IPS DF 6.9 (cell line): ENCODE data around the gene ACAP1.

Experiments
- DNase-seq: peaks from one replicate; pipeline ENCODE4 v3.0.0-alpha.2; 2013; ENCODE audit warnings: low read depth, low spot score
- H3K27ac ChIP-seq: one replicate; pipeline ENCODE4 v1.5.1; 2013; ENCODE audit warnings: low read length, control low read depth
- H3K27me3 ChIP-seq: 2 replicates; pipeline ENCODE4 v1.6.1; 2013; ENCODE audit warnings: mild to moderate bottlenecking, low read length; ENCODE audit not compliant: control insufficient read depth, insufficient read depth
- H3K36me3 ChIP-seq: 2 replicates; pipeline ENCODE4 v1.6.1; 2013; ENCODE audit warnings: low read length; ENCODE audit not compliant: control insufficient read depth, insufficient read depth
- H3K4me1 ChIP-seq: 2 replicates; pipeline ENCODE4 v1.6.1; 2013; ENCODE audit warnings: low read length; ENCODE audit not compliant: control insufficient read depth, insufficient read depth
- H3K4me3 ChIP-seq: 2 replicates; pipeline ENCODE4 v1.5.1; 2013; ENCODE audit warnings: mild to moderate bottlenecking, low read length
- H3K9me3 ChIP-seq: 2 replicates; pipeline ENCODE4 v1.6.1; 2013; ENCODE audit warnings: low read length, inconsistent platforms; ENCODE audit not compliant: control insufficient read depth, insufficient read depth
- WGBS: extraction: QIAGEN DNeasy Blood & Tissue Kit; methylation state at CpG from one replicate; pipeline ENCODE4 v1.1.7; 2013; ENCODE audit warnings: mixed read lengths, missing lambda C conversion rate; ENCODE audit not compliant: insufficient read length, insufficient coverage; 5-methylcytosine and 5-hydroxymethylcytosine counted together

ACAP1 gene, protein sequence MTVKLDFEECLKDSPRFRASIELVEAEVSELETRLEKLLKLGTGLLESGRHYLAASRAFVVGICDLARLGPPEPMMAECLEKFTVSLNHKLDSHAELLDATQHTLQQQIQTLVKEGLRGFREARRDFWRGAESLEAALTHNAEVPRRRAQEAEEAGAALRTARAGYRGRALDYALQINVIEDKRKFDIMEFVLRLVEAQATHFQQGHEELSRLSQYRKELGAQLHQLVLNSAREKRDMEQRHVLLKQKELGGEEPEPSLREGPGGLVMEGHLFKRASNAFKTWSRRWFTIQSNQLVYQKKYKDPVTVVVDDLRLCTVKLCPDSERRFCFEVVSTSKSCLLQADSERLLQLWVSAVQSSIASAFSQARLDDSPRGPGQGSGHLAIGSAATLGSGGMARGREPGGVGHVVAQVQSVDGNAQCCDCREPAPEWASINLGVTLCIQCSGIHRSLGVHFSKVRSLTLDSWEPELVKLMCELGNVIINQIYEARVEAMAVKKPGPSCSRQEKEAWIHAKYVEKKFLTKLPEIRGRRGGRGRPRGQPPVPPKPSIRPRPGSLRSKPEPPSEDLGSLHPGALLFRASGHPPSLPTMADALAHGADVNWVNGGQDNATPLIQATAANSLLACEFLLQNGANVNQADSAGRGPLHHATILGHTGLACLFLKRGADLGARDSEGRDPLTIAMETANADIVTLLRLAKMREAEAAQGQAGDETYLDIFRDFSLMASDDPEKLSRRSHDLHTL

DNA sequence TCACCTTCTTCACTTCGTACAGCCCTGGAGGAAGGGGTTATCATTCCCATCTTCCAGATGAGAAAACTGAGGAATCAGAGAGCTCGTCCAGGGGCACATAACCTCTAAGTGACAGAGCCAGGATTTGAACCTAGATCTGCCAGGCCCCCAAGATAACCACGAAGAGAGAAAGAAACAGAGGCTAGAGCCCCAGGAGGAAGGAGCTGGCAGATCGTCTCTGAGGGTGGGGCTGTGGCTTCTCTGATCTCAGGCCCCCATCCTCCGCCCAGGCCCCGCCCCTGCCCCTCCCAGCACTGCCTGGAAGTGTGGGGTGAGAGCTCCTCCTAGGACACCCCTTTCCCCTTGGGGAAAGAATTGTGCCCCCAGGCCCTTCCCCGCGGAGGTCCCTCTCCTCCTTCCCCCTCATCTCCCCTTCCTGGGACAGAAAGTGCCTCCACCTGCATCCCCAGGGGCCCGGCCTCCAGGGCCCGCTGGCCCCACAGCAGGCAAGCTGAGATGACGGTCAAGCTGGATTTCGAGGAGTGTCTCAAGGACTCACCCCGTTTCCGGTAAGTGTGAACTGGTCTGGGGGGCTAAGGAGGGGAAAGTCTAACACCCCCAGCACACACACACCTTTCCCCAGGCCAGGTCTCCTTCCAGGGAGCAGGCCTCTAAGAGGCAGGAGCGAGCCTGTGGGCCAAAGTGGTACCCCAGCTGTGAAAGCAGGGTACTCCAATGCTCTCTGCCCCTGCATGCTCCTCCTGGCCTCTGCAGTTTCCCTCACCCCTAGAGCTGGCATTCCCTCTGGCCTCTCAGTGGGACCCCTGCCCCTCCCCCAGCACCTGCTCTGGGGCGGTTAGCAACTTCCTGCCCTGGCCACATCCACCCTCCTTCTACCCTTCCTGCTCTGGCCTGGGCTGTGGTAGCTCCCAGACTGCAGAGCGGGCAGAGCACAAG is at the start of gene ACAP1:
ACAP1 (plus strand) TSS at position 290 of the 936 bp plus-strand sequence; CDS start at position 496, 206 bp downstream.
- Histone ChIP-seq H3K4me3 (peak within 1 kb of the TSS; percentile 1; the same call in 1 of the 2 replicates), H3K27me3 (no peaks in the 10 kb centered on the region), H3K36me3 (no peaks in the 10 kb centered on the region), H3K4me1 (peaks cover 3% of the 10 kb centered on the region), H3K9me3 (no peaks in the 10 kb centered on the region), H3K27ac (no peak within 1 kb of the TSS)
- WGBS = no CpG with 5 or more reads among the region's 17 CpGs
- DNase-seq = no peak

DNA sequence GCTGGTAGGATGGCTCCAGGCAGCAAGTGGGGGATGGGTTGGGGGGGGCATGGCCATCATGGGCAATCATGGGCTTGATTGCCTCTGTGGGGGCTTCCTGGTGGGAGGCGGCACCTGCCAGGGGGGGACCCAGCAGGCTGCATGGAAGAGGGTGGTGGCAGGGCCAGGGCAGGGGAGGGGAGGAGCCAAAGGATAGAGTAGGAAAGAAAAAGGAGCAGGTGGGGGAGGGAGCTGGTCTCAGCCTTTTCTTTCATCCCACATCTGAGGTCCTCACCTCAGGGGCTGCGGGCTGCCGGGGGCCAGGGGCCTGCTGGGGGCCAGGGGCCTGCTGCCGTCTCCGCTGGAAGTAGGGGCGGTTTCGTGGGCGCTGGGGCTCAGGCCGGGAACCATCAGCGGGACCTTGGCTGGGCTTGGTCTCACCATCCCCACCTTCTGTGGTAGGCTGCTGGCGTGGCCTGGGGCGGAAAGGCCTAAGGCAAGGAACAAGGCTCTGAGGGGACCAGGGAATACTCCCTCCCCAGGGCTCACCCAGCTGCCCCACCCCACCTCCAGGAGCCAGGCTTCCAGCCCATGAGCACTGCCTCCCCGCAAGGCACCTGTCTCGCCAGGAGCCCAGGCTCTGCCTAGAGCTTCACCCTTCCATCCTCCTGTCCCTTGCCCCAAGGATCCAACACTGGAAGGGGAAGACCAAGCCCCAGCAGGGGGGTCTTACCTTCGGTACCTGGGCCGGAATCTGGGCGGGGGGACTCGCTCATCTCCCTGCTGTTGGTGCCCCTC is 46.9 kb upstream of the ACAP1 start:
- no peaks in the 10 kb centered on the region for H3K27me3 ChIP-seq
- peaks cover 1% of the 10 kb centered on the region; the same call in 1 of the 2 replicates for H3K4me1 ChIP-seq
- DNase-seq = no peak
- no peak overlapping the region for H3K27ac ChIP-seq
- peaks cover 6% of the 10 kb centered on the region; the same call in 1 of the 2 replicates for H3K36me3 ChIP-seq
- H3K9me3 ChIP-seq = no peaks in the 10 kb centered on the region
- no peak overlapping the region for H3K4me3 ChIP-seq
- no CpG with 5 or more reads among the region's 18 CpGs for WGBS

DNA sequence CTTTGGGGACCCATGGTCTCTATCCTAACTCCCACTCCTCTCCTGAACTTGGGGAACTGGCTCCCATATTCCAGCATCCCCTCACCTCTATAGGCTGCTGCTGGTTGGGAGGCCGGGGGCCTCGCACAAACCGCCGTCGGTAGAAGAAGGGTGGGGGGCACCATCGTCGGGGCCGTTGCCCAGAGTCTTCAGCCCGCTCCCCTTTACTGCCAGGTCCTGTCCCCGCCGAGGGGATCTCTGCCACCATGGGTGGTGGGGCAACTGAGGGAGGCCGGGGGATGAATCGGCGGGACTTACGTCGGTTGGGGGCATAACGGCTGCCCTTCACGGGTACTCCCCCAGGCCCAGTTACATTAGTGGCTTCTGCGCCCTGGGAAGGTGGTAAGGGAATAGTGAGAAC is 46.2 kb upstream of the ACAP1 start:
- no CpG with 5 or more reads among the region's 19 CpGs for WGBS
- no peaks in the 10 kb centered on the region for H3K27me3 ChIP-seq
- H3K27ac ChIP-seq = no peak overlapping the region
- no peaks in the 10 kb centered on the region for H3K9me3 ChIP-seq
- DNase-seq = no peak
- H3K4me3 ChIP-seq = no peak overlapping the region
- peaks cover 3% of the 10 kb centered on the region for H3K4me1 ChIP-seq
- no peaks in the 10 kb centered on the region; the same call in 1 of the 2 replicates for H3K36me3 ChIP-seq

DNA sequence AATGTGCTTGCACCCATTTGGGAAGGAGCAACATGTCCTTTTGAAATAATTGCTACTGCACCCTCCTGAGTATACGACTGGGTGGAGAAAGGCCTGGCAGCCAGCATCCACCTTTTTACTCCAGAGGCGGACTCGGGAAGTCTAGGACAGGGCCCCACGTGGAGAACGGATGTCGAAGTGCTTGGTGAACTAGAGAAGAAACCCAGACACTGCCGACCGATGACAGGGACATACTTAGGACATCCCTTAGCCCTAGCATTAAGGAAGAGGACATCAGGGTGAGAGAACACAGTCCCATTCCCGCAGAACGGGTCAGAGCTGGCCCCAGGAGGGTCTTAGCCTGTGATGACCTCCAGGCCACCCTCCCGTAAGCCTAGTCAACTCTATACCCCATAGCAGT is 45.6 kb upstream of the ACAP1 start:
- WGBS = no CpG with 5 or more reads among the region's 11 CpGs

DNA sequence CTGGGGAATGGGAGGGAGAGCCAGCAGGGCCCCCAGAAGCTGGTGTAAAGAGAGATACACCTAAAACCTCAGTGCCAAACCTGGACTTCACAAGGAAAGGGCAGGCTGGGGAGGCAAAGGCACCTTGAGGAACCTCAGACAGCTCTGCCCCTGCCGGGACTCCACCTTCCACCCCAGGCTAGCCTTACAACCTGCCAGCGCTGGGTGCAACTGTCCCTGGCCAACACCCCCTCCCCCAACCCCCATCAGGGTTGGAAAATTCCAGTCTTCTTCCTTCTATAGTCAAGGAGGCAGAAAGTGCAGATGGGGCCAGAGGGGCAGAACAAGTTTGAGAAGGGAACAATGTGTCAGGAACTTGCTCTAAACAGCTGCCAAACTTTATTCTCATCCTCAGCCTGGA is 44.1 kb upstream of the ACAP1 start:
- no peak for DNase-seq
- no peak overlapping the region for H3K27ac ChIP-seq
- H3K36me3 ChIP-seq = no peaks in the 10 kb centered on the region
- H3K9me3 ChIP-seq = no peaks in the 10 kb centered on the region
- no peak overlapping the region for H3K4me3 ChIP-seq
- WGBS = no CpG with 5 or more reads among the region's 2 CpGs
- peaks cover 2% of the 10 kb centered on the region; the same call in 1 of the 2 replicates for H3K27me3 ChIP-seq
- peaks cover 3% of the 10 kb centered on the region for H3K4me1 ChIP-seq

More for the DNA sequence above, 45.6 kb upstream of the ACAP1 start:
- Histone ChIP-seq H3K27me3 (peaks cover under 1% of the 10 kb centered on the region; the same call in 1 of the 2 replicates), H3K9me3 (no peaks in the 10 kb centered on the region), H3K4me3 (no peak overlapping the region), H3K4me1 (peaks cover 3% of the 10 kb centered on the region), H3K36me3 (no peaks in the 10 kb centered on the region), H3K27ac (no peak overlapping the region)
- no peak for DNase-seq

DNA sequence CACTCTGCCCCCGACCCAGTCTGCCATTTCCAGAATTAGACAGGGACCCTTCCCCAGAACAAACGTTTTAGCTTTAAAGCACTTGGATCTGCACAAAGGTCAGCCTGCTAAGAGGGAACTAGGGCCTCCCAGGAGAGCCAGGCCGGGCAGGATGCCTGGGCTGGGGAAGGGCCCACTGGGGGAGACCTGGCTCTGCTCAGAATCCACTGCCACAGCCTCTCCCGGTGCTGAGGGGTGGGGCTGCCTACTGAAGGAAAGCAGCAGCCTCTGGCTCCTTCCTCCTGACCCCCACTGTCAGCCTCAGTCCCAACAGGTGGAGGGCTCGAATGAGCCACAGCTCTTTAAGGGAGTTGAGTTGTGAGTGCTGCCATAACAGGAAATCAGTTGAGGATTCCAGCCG is 43.6 kb upstream of the ACAP1 start:
- no peaks in the 10 kb centered on the region for H3K36me3 ChIP-seq
- WGBS = no CpG with 5 or more reads among the region's 6 CpGs
- H3K27ac ChIP-seq = no peak overlapping the region
- H3K27me3 ChIP-seq = peaks cover 2% of the 10 kb centered on the region; the same call in 1 of the 2 replicates
- H3K9me3 ChIP-seq = no peaks in the 10 kb centered on the region
- H3K4me3 ChIP-seq = no peak overlapping the region
- DNase-seq = no peak
- H3K4me1 ChIP-seq = peaks cover 3% of the 10 kb centered on the region

DNA sequence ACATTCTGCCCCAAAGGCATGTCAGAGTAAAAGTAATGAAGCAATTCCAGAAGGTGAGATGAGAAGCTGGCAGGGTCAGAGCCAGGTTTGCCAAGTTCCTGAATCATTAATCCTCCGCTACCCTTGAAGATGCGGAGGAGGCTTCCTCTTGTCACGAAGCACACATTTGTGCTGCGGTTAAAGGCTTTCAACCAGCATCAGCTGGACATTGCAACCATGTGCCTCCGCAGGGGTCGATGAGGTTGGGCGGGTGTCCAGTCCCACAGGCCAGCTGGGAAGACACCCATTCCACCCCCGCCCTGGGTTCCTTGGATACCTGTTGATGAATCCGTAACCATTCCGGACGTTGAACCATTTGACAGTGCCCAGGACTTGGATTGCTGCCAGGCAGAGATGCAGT is 43.2 kb upstream of the ACAP1 start:
- H3K36me3 ChIP-seq = no peaks in the 10 kb centered on the region
- H3K4me1 ChIP-seq = peaks cover 3% of the 10 kb centered on the region
- no peak overlapping the region for H3K4me3 ChIP-seq
- whole genome bisulfite sequencing = no CpG with 5 or more reads among the region's 11 CpGs
- no peaks in the 10 kb centered on the region for H3K9me3 ChIP-seq
- no peak for DNase-seq
- peaks cover 2% of the 10 kb centered on the region; the same call in 1 of the 2 replicates for H3K27me3 ChIP-seq
- H3K27ac ChIP-seq = no peak overlapping the region

DNA sequence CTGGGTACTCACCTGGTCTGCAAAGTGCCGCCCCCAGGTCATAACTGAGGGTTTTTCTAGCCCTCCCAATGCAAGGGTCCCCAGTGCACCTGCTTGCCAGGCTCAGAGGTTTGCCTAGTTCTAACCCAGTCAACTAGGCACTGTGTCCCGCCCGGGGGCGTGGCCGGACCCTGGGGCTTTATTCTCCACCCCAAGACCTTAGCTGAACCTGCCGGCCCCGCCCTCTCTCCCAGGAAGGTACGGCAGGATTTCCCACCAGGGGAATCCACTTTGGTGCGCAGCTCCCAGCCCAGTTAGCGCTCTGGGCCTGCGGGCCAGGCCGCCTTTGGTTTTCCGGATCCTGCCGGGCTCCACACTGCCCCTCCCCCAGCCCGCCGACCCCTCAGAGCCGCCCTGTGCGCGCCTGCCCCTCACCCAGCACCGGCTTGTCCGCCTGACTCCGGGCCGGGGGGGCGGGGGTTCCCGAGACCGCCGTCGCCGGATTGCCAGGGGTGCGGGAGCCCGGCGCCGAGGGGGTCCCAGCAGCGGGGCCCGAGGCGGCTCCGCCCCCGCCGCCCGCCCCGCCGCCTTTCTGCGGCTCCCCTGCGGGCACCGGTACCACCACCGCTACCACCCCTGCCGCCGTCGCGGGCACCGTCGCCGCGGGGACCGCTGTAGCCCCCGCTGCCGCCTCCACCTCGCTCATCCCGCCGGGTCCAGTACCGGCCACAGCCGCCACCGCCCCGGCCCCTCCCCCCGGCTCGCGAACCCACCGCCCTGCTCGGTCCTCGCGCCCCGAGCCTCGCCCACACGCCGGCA is 42.3 kb upstream of the ACAP1 start:
- H3K27ac ChIP-seq = no peak overlapping the region

DNA sequence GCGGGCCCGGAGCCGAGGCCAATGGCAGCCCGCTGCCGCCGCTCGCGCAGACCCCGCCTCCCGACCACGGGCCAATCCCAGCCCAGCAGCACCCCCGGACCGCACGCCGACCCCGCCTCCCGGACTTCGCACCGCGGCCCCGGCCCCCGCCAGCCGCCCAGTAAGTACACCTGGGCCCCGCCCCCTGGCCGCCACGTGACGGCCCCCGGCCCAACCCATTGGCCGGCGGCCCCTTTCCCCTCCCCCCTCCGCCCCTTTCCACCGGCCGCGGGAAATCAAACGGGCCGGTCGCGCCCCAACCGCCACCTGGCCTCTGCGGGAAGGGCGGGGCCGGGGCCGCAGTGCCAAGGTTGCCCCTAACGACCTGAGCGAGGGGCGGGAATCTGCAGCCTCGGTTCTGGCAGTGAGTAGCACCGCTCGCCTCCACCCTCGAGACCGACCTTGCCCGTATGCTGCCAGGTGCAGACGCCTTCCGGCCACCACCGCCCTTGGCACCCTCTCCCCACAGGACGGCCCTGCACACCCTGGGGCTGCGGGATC is 41.6 kb upstream of the ACAP1 start, which contains the start of gene YBX2:
YBX2 (minus strand) TSS at position 26 of the 540 bp plus-strand sequence. CDS start 139 bp downstream, outside the sequence.
- H3K4me3 ChIP-seq = peak within 1 kb of the TSS; percentile 65
- H3K9me3 ChIP-seq = no peaks in the 10 kb centered on the region
- DNase-seq = peak; percentile 91
- no peak within 1 kb of the TSS for H3K27ac ChIP-seq
- H3K4me1 ChIP-seq = peaks cover 2% of the 10 kb centered on the region; the same call in 1 of the 2 replicates
- peaks cover 2% of the 10 kb centered on the region; the same call in 1 of the 2 replicates for H3K27me3 ChIP-seq
- no CpG with 5 or more reads among the region's 57 CpGs for WGBS
- H3K36me3 ChIP-seq = no peaks in the 10 kb centered on the region

More for the DNA sequence above, 42.3 kb upstream of the ACAP1 start:
- Histone ChIP-seq H3K4me3 (peak overlapping the region; percentile 65; the same call in 1 of the 2 replicates), H3K27me3 (peaks cover 2% of the 10 kb centered on the region; the same call in 1 of the 2 replicates), H3K9me3 (no peaks in the 10 kb centered on the region), H3K4me1 (peaks cover 3% of the 10 kb centered on the region), H3K36me3 (no peaks in the 10 kb centered on the region)
- no CpG with 5 or more reads among the region's 75 CpGs for WGBS
- DNase-seq = no peak
